Nephron progenitor cell (in vitro differentiated cells): ENCODE data around the gene AMPH.

Experiments used
- DNase-seq: peaks from one replicate; pipeline ENCODE4 v3.0.0; 2021
- H3K27ac Mint-ChIP-seq: 2 replicates; pipeline ENCODE4 v1.8.0; 2021; ENCODE audit warnings: mild to moderate bottlenecking, moderate library complexity, mixed read lengths
- H3K27me3 Mint-ChIP-seq: 2 replicates; pipeline ENCODE4 v1.8.0; 2021; ENCODE audit warnings: mild to moderate bottlenecking, low read depth, mixed read lengths; ENCODE audit not compliant: poor library complexity
- H3K36me3 Mint-ChIP-seq: 2 replicates; pipeline ENCODE4 v1.8.0; 2021; ENCODE audit warnings: low read depth, mixed read lengths
- H3K4me1 Mint-ChIP-seq: 2 replicates; pipeline ENCODE4 v1.8.0; 2021; ENCODE audit warnings: mixed read lengths
- H3K4me3 Mint-ChIP-seq: 2 replicates; pipeline ENCODE4 v1.8.0; 2021; ENCODE audit warnings: mild to moderate bottlenecking, moderate library complexity, mixed read lengths
- H3K9me3 Mint-ChIP-seq: 2 replicates; pipeline ENCODE4 v1.8.0; 2021; ENCODE audit warnings: mild to moderate bottlenecking, moderate library complexity, mixed read lengths
- TF ChIP-seq, protein P1 (sequence below): fragments of 200-600 bp; sonication (generic); IDR thresholded peaks from 2 replicates; pipeline ENCODE4 v1.5.0; 2021; ENCODE audit warnings: antibody characterized with exemption

The AMPH gene

DNA sequence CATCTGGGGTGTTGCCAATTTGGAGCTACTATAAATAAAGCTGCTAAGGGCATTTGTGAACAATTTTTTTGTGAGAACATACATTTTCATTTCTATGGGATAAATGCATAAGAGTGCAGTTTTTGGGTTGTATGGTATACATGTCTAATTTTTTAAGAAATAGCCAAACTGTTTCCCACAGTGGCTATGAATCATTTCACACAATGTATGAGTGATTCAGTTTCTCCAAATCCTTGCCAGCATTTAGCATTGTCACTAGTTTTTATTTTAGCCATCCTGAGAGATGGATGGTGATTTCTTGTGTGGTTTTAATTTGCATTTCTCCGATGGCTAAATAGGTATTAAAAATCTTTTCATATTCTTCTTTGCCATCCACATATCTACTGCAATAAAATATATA, 105.3 kb downstream of the AMPH start:
- Mint-ChIP-seq H3K4me1 (no peaks in the 10 kb centered on the region), H3K27me3 (no peaks in the 10 kb centered on the region), H3K4me3 (no peak overlapping the region), H3K27ac (no peak overlapping the region), H3K9me3 (no peaks in the 10 kb centered on the region), H3K36me3 (no peaks in the 10 kb centered on the region)
- TF ChIP-seq, protein P1, sequence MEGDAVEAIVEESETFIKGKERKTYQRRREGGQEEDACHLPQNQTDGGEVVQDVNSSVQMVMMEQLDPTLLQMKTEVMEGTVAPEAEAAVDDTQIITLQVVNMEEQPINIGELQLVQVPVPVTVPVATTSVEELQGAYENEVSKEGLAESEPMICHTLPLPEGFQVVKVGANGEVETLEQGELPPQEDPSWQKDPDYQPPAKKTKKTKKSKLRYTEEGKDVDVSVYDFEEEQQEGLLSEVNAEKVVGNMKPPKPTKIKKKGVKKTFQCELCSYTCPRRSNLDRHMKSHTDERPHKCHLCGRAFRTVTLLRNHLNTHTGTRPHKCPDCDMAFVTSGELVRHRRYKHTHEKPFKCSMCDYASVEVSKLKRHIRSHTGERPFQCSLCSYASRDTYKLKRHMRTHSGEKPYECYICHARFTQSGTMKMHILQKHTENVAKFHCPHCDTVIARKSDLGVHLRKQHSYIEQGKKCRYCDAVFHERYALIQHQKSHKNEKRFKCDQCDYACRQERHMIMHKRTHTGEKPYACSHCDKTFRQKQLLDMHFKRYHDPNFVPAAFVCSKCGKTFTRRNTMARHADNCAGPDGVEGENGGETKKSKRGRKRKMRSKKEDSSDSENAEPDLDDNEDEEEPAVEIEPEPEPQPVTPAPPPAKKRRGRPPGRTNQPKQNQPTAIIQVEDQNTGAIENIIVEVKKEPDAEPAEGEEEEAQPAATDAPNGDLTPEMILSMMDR: no peak
- no peak for DNase-seq

DNA sequence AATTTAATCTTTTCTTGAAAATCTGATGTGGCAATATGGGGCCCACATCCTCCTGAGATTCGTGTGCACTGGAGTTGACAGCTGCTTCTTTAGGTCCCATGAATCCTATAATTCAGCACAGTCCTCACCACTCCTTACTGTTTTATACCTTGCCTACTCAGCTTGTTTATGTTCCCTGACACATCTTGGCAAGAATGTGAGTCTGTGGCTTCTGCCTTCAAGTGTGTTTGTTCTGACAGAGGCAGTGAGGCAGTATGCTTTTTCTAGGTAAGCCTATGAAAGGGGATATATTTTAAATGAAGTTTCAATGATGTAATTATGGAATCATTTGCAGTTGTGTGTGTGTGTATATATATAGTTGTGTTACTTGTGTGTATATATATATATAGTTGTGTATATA, 106.4 kb downstream of the AMPH start:
- no peaks in the 10 kb centered on the region for H3K27me3 Mint-ChIP-seq
- no peaks in the 10 kb centered on the region for H3K4me1 Mint-ChIP-seq
- TF ChIP-seq, protein P1: no peak
- no peaks in the 10 kb centered on the region for H3K36me3 Mint-ChIP-seq
- no peak overlapping the region for H3K4me3 Mint-ChIP-seq
- no peaks in the 10 kb centered on the region for H3K9me3 Mint-ChIP-seq
- DNase-seq: no peak
- H3K27ac Mint-ChIP-seq: no peak overlapping the region

DNA sequence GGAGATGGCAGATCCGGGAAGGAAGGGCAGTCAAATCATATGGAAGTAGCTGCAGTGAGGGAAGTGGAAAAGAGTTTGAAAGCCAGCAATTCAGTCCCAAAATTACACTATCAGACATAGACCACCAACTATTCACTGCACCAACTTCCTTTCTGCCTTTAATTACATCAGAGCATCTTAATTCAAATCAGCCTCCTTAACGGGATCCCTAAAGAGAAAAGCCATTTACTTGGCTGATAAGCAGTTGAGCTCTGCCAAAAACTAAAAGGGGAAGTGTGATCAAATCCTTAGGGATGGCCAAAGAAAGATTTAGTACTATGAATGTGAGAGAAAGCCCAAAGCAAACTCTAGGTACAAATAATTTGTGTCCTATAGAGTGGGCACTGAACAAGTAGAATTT, 110.4 kb downstream of the AMPH start:
- peaks cover 3% of the 10 kb centered on the region for H3K9me3 Mint-ChIP-seq
- no peaks in the 10 kb centered on the region for H3K4me1 Mint-ChIP-seq
- TF ChIP-seq, protein P1: no peak
- H3K27me3 Mint-ChIP-seq: peaks cover 3% of the 10 kb centered on the region
- no peak overlapping the region for H3K4me3 Mint-ChIP-seq
- DNase-seq: no peak
- no peaks in the 10 kb centered on the region for H3K36me3 Mint-ChIP-seq
- H3K27ac Mint-ChIP-seq: no peak overlapping the region

DNA sequence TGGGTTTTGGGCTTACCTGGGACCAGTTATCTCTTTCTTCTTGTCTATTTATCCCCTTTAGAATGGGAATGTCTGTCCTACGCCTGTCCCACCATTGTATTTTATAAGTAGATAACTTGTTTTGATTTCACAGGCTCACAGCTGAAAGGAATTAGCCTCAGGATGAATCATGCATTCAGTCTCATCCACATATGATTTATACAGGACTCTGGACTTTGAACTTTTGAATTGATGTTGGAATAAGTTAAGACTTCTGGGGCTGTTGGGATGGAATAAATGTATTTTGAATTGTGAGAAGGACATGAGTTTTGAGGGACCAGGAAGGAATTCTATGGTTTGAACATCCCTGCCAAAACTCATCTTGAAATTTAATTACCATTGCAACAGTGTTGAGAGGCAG, 112.6 kb downstream of the AMPH start:
- Mint-ChIP-seq H3K27me3 (peaks cover 3% of the 10 kb centered on the region), H3K4me3 (no peak overlapping the region), H3K9me3 (peaks cover 11% of the 10 kb centered on the region), H3K4me1 (no peaks in the 10 kb centered on the region), H3K36me3 (no peaks in the 10 kb centered on the region), H3K27ac (no peak overlapping the region)
- no peak for DNase-seq
- TF ChIP-seq, protein P1: no peak

DNA sequence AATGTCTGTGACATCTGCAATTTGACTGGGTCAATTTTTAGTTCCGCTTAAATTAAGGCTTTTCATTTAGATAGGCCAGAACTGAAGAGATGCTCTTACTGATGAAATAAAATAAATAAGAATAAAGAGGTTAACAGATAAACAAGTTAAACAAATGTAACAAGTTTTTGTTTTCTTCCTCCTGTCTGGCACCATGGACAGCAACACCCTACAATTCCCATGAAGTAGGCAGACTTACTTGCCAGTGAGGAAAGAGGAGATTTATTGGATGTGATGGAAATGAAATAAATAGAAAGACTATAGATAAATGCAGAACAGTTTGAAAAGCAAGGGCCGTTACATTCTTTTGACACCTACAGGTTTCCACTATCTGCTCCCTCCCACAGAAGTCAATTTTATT, 118.5 kb downstream of the AMPH start:
- no peak overlapping the region for H3K27ac Mint-ChIP-seq
- peaks cover 11% of the 10 kb centered on the region for H3K9me3 Mint-ChIP-seq
- TF ChIP-seq, protein P1: no peak
- H3K36me3 Mint-ChIP-seq: no peaks in the 10 kb centered on the region
- H3K4me1 Mint-ChIP-seq: no peaks in the 10 kb centered on the region
- DNase-seq: no peak
- H3K4me3 Mint-ChIP-seq: no peak overlapping the region
- peaks cover 8% of the 10 kb centered on the region for H3K27me3 Mint-ChIP-seq

DNA sequence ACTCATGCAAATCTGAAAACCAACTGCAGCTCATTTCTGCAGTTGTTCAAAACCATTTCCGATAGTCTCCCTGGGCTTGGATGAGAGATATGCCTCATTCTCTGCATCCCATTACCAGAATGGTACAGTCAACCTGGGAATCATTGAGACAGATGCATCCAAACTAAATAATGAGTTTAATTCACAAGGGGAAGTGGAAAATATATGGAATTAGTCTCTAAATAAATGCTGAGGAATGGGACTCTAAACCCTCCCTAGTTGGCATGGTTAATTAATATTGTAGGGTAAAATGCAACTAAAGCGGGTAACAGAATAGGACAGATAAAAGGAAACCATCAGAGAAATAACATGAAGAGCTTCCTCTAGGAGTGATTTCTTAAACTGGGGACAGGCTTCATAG, 118.9 kb downstream of the AMPH start:
- H3K9me3 Mint-ChIP-seq: peaks cover 11% of the 10 kb centered on the region
- H3K36me3 Mint-ChIP-seq: no peaks in the 10 kb centered on the region
- TF ChIP-seq, protein P1: no peak
- no peak for DNase-seq
- H3K4me1 Mint-ChIP-seq: no peaks in the 10 kb centered on the region
- no peak overlapping the region for H3K27ac Mint-ChIP-seq
- peaks cover 8% of the 10 kb centered on the region for H3K27me3 Mint-ChIP-seq
- no peak overlapping the region for H3K4me3 Mint-ChIP-seq
